Activated T-helper 17 cell treated with anti-CD3 and anti-CD28 coated beads, Interleukin-2, amount 50 U/mL, for 72 hours (primary cell): ENCODE data around the gene BTN3A1. TPM values are rescaled to one million over a fixed set of nuclear protein-coding genes. Genes with fewer than 3 reads are reported as not detected.
A peak's percentile ranks its signal among the peaks of the same experiment; 100 is the strongest.
"Not testable (repeated sequence)": the region's sequence is repeated elsewhere in the genome, so short reads cannot be mapped to it uniquely, and the experiment has no call there.

ENCODE experiments used
- ATAC-seq: fragments of 150-1000 bp; cut with Tn5 transposase; replicated peaks from 2 replicates; pipeline ENCODE4 v1.10.0; 2021; ENCODE audit warnings: mild to moderate bottlenecking, moderate library complexity
- H3K27ac Mint-ChIP-seq: one replicate; pipeline ENCODE4 v1.8.0; 2022; ENCODE audit warnings: mixed read lengths
- H3K27me3 Mint-ChIP-seq: one replicate; pipeline ENCODE4 v1.8.0; 2022; ENCODE audit warnings: mixed read lengths
- H3K36me3 Mint-ChIP-seq: one replicate; pipeline ENCODE4 v1.8.0; 2022; ENCODE audit warnings: low read depth, mild to moderate bottlenecking, mixed read lengths
- H3K4me1 Mint-ChIP-seq: one replicate; pipeline ENCODE4 v1.8.0; 2022; ENCODE audit warnings: mixed read lengths
- H3K4me3 Mint-ChIP-seq: one replicate; pipeline ENCODE4 v1.8.0; 2022; ENCODE audit warnings: mild to moderate bottlenecking, mixed read lengths
- H3K9me3 Mint-ChIP-seq: one replicate; pipeline ENCODE4 v1.8.0; 2022; ENCODE audit warnings: mixed read lengths
- total RNA-seq, 2 donors: library from RNA; stranded (reverse); gene quantifications; one replicate each; pipeline ENCODE4 v1.2.3, GENCODE V29; 2022

BTN3A1 gene
- total RNA-seq, 2 donors from 2014 or later = 35.1 to 70.0 TPM

DNA sequence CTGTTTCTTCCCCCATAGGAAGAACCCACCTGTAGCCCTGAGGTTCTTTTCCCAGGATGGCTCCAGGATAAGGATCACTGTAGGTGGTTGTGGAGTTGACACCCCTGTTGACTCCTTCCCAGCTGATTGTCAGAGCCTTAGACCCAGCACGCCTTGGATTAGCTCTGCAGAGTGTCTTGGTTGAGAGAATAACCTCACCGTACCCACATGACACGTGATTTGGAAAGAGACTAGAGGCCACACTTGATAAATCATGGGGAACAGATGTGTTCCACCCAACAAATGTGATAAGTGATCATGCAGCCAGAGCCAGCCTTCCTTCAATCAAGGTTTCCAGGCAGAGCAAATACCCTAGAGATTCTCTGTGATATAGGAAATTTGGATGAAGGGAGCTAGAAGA lies 12.2 kb downstream of the BTN3A1 start:
- no peak overlapping the region for H3K27ac Mint-ChIP-seq
- H3K27me3 Mint-ChIP-seq = no peaks in the 10 kb centered on the region
- H3K4me1 Mint-ChIP-seq = peaks cover 11% of the 10 kb centered on the region
- H3K36me3 Mint-ChIP-seq = peaks cover 51% of the 10 kb centered on the region
- no peak for ATAC-seq
- peaks cover 10% of the 10 kb centered on the region for H3K9me3 Mint-ChIP-seq
- no peak overlapping the region for H3K4me3 Mint-ChIP-seq

DNA sequence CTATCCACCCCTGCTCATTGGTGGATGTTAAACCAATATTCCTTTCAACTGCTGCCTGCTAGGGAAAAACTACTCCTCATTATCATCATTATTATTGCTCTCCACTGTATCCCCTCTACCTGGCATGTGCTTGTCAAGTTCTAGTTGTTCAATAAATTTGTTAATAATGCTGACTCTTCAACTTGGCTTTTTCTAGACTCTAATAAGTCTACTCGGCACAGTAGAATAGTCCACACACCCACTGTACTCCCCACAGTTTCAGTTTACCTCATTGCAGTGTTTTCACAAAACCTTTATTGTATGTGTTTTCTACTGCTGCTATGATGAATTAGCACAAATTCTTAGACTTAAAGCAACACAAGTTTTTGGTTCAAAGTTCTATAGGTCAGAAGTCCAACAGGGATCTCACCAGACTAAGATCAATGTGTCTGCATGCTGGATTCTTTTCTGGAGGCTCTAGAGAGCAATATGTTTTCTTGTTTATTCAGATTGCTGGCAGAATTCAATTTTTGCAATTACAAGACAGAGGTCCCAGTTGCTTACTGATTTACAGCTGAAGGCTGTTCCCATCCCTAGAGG lies 13.1 kb downstream of the BTN3A1 start:
- Mint-ChIP-seq H3K36me3 (peaks cover 43% of the 10 kb centered on the region), H3K27me3 (no peaks in the 10 kb centered on the region), H3K4me1 (peaks cover 11% of the 10 kb centered on the region), H3K4me3 (no peak overlapping the region), H3K27ac (no peak overlapping the region), H3K9me3 (peaks cover 10% of the 10 kb centered on the region)
- no peak for ATAC-seq

DNA sequence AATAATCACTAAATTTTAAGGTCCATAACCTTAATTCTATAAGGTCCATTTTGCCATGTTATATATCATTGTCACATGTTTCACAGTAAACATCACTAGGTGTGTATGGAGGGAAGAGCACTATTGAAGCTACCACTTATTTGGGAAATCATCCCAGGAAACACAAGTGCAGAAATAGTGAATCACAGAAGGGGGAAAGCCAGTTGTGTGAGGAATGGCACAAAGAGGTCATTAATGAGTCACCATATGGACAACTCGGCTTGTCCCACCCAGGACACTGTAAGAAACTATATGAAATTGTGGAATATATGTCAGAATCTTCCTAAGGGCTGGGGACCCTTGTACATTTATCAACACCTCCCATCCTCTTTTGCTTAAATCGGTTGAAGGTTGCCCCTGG lies 13.7 kb downstream of the BTN3A1 start:
- Mint-ChIP-seq H3K36me3 (peaks cover 36% of the 10 kb centered on the region), H3K4me3 (no peak overlapping the region), H3K9me3 (peaks cover 10% of the 10 kb centered on the region), H3K4me1 (peaks cover 7% of the 10 kb centered on the region), H3K27ac (no peak overlapping the region), H3K27me3 (no peaks in the 10 kb centered on the region)
- no peak for ATAC-seq

DNA sequence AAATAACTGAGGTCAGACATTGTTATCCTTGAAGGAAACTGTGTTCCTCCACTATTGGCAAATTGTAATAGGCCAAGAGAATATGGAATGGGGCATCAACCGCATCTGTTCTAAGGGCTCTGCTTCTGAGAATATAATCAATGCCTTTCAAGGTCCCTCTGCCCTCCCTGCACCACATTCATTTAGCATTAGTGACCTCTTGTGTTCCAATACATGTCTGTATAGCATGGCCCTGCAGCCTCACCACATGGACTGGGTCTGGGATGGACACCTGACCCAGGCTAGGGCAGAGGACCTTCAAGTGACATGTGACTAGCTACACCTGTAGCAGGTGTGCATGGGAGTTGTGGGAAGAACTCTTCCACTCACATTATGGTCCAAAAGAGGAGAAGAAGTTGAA lies 14.2 kb downstream of the BTN3A1 start:
- no peak overlapping the region for H3K4me3 Mint-ChIP-seq
- H3K4me1 Mint-ChIP-seq = peaks cover 6% of the 10 kb centered on the region
- H3K27ac Mint-ChIP-seq = no peak overlapping the region
- H3K36me3 Mint-ChIP-seq = peaks cover 31% of the 10 kb centered on the region
- ATAC-seq = no peak
- H3K27me3 Mint-ChIP-seq = no peaks in the 10 kb centered on the region
- H3K9me3 Mint-ChIP-seq = peaks cover 10% of the 10 kb centered on the region

DNA sequence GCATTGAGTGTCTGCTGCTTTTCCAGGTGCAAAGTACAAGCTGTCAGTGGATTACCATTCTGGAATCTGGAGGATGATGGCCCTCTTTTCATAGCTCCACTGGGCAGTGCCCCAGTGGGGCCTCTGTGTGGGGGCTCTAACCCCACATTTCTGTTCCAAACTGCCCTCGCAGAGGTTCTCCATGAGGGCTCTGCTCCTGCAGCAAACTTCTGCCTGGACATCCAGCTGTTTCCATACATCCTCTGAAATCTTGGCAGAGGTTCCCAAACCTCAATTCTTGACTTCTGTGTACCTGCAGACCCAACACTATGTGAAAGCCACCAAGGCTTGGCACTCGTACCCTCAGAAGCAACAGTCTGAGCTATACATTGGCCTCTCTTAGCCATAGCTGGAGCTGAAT lies 16.0 kb downstream of the BTN3A1 start:
- H3K4me3 Mint-ChIP-seq, H3K27me3 Mint-ChIP-seq, ATAC-seq, H3K27ac Mint-ChIP-seq: not testable (repeated sequence)
- peaks cover 10% of the 10 kb centered on the region for H3K9me3 Mint-ChIP-seq
- peaks cover 10% of the 10 kb centered on the region for H3K4me1 Mint-ChIP-seq
- H3K36me3 Mint-ChIP-seq = peaks cover 13% of the 10 kb centered on the region

DNA sequence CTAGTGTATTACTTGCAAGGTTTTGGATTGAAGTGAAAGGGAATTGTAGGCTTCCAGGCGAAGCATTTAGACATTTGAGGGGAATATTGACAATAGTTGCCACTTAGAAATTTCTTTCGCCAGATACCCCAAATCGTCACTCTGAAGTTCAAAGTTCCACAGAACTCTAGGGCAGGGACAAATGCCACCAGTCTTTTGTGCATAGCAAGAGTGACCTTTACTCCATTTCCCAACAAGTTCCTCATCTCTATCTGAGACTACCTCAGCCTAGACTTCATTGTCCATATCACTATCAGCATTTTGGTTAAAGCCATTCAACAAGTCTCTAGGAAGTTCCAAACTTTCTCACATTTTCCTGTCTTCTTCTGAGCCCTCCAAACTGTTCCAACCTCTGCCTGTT lies 16.7 kb downstream of the BTN3A1 start:
- H3K27me3 Mint-ChIP-seq, H3K36me3 Mint-ChIP-seq, H3K27ac Mint-ChIP-seq, ATAC-seq, H3K4me3 Mint-ChIP-seq: not testable (repeated sequence)
- H3K9me3 Mint-ChIP-seq = peaks cover 10% of the 10 kb centered on the region
- peaks cover 10% of the 10 kb centered on the region for H3K4me1 Mint-ChIP-seq

DNA sequence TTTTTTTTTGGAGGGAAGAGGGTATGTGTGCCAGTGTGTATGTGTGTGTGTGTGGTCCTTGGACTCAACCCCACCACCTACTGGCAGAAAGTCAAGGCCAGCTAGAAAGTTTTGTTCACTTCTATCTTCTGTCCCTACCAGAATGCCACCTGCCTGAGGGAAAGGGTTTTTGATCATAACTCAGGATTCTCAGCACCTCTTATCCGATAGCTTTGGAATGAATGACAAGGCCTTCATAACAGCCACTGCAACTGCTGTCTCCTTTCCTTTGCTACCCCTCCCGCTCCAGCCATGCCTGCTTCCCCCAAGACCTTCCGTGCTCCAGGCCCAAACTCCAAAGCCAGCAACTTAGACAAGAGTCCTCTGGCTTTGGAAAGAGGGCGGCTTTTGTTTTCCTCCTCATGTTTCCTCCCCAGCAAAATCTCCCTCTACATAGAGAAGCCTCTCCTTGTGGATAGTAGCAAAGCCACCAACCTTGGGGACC lies 18.7 kb downstream of the BTN3A1 start:
- Mint-ChIP-seq H3K36me3 (no peaks in the 10 kb centered on the region), H3K27ac (no peak overlapping the region), H3K27me3 (no peaks in the 10 kb centered on the region), H3K9me3 (peaks cover 10% of the 10 kb centered on the region), H3K4me1 (peaks cover 5% of the 10 kb centered on the region), H3K4me3 (no peak overlapping the region)
- ATAC-seq = peak; percentile 1

DNA sequence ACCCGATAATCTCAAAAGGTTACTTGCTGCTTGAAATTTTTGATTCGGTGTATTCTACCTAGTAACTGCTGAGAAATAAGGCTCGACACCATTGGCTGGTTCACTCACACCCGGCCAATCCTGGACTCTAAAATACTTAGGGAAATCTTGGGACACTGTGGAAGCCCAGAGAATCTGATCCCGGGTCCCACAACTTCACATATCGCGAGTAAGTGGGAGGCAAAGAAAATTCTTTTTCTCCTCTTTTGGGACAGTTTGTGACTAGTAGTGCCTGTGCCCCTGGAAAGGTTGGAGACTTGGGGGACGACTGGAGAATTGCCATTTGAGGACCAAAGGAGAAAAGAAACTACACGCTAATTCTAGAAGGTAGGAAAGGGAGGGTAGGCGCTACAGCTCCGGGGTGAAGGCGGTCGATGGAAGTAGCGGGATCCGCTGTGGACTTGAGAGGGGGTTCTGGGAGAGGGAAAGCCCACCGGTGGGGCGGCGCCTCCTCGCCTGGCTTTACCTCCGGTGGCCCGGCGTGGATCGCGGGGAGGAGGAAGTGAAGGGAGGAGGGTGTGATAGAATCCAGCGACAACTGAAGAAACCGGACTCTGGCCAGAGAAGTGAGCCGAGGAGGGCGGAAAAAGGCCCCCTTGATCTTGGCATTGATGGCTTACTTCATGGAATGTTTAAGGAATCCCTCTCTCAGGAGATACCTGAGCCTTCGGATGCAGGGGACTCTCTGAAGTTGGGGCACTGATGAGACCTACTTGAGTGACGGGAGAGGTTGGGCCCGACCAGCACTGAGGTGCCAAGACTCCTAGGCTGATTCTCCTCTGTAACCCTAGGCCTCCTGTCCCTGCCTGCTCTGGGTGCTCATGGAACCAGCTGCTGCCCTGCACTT lies 19.4 kb downstream of the BTN3A1 start:
- peaks cover 7% of the 10 kb centered on the region for H3K9me3 Mint-ChIP-seq
- ATAC-seq = peak; percentile 97
- no peak overlapping the region for H3K4me3 Mint-ChIP-seq
- no peaks in the 10 kb centered on the region for H3K27me3 Mint-ChIP-seq
- H3K36me3 Mint-ChIP-seq = peaks cover 6% of the 10 kb centered on the region
- H3K4me1 Mint-ChIP-seq = peaks cover 8% of the 10 kb centered on the region
- no peak overlapping the region for H3K27ac Mint-ChIP-seq

DNA sequence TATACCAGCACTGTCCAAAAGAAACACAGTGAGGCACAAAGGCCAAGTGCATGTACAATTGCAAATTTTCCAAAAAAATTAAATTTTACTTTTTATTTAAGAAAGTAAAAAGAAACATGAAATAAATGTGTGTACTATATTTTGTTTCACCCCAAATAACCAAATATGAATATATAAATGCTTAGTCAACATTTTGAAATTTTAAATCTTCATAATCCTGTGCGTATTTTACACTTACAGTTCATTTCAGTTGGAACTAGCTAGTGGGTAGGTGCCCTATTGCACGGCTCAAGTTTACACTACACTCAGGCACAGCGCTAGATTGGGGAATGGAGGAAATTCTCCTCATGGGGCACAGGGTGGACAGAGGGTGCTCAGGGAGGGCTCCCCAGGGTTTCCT lies 20.3 kb downstream of the BTN3A1 start:
- H3K4me1 Mint-ChIP-seq = peaks cover 13% of the 10 kb centered on the region
- H3K4me3 Mint-ChIP-seq = no peak overlapping the region
- ATAC-seq = no peak
- H3K27ac Mint-ChIP-seq = no peak overlapping the region
- peaks cover 4% of the 10 kb centered on the region for H3K9me3 Mint-ChIP-seq
- peaks cover 6% of the 10 kb centered on the region for H3K36me3 Mint-ChIP-seq
- H3K27me3 Mint-ChIP-seq = no peaks in the 10 kb centered on the region

DNA sequence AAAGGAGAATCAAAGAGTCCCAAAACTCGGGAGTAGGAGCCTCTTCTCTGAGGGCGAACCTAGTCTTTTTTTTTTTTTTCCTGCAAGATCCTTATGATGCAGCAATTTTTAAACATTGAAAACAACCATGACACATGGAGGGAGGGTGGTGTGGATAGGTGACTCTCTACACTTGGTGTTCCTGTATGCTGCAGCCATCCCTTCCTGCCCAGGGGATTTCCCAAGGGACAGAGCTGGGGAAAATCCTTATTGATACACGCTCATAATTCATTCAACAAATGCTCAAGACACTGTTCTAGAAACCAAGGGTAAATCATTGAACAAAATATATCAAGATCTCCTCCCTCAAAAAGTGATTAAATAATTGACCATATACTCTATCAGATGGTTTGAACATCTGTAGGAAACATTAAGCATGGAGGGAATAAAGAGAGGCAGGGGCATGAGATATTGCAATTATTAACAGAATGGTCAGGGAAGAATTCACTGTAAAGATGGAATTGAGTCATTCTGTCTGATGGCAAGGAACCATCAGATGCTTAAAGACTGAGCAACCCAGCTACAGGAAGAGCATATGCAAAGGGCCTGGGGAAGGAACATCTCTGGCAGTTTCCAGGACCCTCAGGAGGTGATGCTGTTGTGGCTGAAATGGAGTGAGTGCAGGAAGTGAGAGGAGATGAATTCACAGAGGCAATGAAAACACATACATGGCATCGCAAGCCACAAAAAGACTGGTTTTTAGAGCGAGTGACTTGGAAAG lies 24.8 kb downstream of the BTN3A1 start:
- H3K4me1 Mint-ChIP-seq = peaks cover 12% of the 10 kb centered on the region
- peaks cover 6% of the 10 kb centered on the region for H3K36me3 Mint-ChIP-seq
- no peak overlapping the region for H3K27ac Mint-ChIP-seq
- peaks cover 3% of the 10 kb centered on the region for H3K9me3 Mint-ChIP-seq
- ATAC-seq = no peak
- no peaks in the 10 kb centered on the region for H3K27me3 Mint-ChIP-seq
- no peak overlapping the region for H3K4me3 Mint-ChIP-seq

DNA sequence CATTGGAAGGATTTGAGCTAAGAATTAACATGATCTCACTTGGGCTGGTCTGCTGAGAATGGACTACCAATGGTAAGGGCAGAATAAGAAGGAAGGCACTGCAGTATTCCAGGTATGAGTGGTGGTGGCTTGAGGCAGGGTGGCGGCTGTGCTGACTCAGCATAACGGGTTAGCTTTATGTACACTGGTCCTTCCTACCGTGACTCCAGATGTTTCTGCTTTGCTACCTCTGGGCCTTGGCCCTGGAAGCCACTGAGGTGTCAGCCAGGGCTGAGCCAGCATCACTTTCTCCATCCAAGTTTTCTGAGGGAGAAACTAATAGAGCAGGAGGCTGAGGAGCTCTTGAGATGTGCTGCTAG lies 25.4 kb downstream of the BTN3A1 start:
- peaks cover 3% of the 10 kb centered on the region for H3K9me3 Mint-ChIP-seq
- no peak overlapping the region for H3K4me3 Mint-ChIP-seq
- peaks cover 8% of the 10 kb centered on the region for H3K4me1 Mint-ChIP-seq
- H3K27ac Mint-ChIP-seq = no peak overlapping the region
- H3K36me3 Mint-ChIP-seq = peaks cover 6% of the 10 kb centered on the region
- H3K27me3 Mint-ChIP-seq = no peaks in the 10 kb centered on the region
- no peak for ATAC-seq

DNA sequence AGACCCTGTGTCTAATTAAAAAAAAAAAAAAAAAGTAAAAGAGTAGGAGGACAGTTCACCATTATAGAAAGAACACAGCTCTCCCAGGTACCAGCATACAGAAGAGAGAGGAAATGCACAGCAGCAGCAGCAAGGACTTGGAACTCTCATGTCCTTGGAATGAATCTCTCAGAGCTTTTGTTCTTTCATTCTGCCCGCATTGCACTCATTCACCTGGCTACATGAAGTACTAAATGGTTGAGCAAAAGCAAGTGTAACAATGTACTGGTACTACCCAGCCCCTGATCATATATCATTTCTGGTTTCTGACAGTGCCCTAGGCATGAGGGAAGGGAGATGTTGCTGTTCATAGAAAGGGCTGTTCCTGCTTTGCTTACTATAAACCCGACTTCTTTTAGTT lies 26.1 kb downstream of the BTN3A1 start:
- Mint-ChIP-seq H3K4me3 (no peak overlapping the region), H3K9me3 (peaks cover 3% of the 10 kb centered on the region), H3K4me1 (peaks cover 8% of the 10 kb centered on the region), H3K27me3 (no peaks in the 10 kb centered on the region), H3K36me3 (peaks cover 6% of the 10 kb centered on the region), H3K27ac (no peak overlapping the region)
- ATAC-seq = no peak

DNA sequence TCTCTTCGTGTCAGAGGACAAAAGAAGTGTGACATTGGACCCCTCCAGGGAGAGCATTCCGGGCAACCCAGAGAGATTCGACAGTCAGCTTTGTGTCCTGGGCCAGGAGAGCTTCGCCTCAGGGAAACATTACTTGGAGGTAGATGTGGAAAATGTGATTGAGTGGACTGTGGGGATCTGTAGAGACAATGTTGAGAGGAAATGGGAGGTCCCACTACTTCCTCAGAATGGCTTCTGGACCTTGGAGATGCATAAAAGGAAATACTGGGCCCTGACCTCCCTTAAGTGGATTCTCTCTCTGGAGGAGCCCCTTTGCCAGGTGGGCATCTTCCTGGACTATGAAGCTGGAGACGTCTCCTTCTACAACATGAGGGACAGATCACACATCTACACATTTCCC lies 28.7 kb downstream of the BTN3A1 start:
- Mint-ChIP-seq H3K27ac (no peak overlapping the region), H3K4me1 (peaks cover 8% of the 10 kb centered on the region), H3K36me3 (peaks cover 5% of the 10 kb centered on the region), H3K4me3 (no peak overlapping the region), H3K27me3 (no peaks in the 10 kb centered on the region), H3K9me3 (peaks cover 11% of the 10 kb centered on the region)
- ATAC-seq = no peak

DNA sequence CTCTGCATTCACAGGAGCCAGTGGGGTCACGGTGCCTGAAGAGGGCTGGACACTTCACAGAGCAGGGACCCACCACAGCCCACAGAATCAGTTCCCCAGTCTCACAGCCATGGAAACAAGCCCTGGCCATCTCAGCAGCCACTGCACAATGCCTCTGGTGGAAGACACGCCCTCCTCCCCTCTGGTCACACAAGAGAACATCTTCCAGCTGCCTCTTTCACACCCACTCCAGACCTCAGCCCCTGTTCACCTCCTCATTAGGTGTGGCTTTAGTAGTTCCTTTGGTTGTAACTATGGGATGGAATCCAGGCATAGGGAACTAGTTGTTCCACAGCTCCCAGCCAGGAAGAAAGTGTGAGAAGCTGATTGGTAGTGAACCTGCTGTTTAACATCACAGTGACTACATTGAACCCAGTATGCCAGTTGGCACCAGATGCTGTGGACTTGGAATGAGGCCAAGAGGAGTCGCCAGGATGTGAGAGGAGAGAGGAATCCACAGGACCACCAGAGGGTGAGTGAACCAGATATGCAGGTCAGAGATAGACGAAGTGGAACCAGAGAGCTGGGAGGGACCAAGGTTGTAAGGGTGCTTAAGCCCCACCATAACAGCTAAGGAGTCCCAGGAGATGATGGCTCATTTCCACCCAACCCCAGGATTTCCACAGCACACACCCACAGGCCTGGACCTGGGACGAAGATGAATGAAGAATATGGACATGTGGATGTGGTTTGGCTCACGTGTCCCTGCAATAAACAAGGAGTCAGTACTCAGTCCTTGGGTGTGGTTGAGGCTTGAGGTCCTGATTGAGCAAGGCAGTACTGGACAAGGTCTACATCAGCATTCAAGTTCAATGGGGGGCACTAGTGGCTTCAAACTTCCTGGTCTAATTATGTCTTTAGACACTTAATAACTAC lies 29.4 kb downstream of the BTN3A1 start:
- Mint-ChIP-seq H3K36me3 (no peaks in the 10 kb centered on the region), H3K27me3 (no peaks in the 10 kb centered on the region), H3K4me1 (peaks cover 5% of the 10 kb centered on the region), H3K27ac (no peak overlapping the region), H3K9me3 (peaks cover 11% of the 10 kb centered on the region), H3K4me3 (no peak overlapping the region)
- ATAC-seq = no peak
